GM12878 (cell line): Measurements from ENCODE around the gene SERPINE3. TPM values are rescaled to one million over a fixed set of nuclear protein-coding genes. Genes with fewer than 3 reads are reported as not detected.

Source experiments
- CEBPB ChIP-seq, 2 experiments: fragments of 150-350 bp in 1 of 2; IDR thresholded peaks; 2 replicates each; pipeline ENCODE4 v1.6.1; 2012 to 2014; ENCODE audit warnings: low read depth in 2 of 2, low read length in 2 of 2, borderline replicate concordance in 1 of 2, inconsistent platforms in 1 of 2
- DPF2 ChIP-seq: fragments of 450-650 bp; IDR thresholded peaks from 2 replicates; pipeline ENCODE4 v1.6.1; 2017; ENCODE audit warnings: mild to moderate bottlenecking
- REST ChIP-seq: IDR thresholded peaks from 2 replicates; pipeline ENCODE4 v1.6.1; 2012; ENCODE audit warnings: mild to moderate bottlenecking, low read depth, low read length
- microRNA-seq: library from miRNA; unstranded; fragments of <30 nt; microRNA quantifications from one replicate; pipeline ENCODE4, GENCODE V29; 2018
- polyA plus RNA-seq, 11 experiments: library from polyadenylated mRNA; depleted of rRNA in 4 of 11; unstranded in 6 of 11; stranded (reverse) in 5 of 11; fragments of >200 nt; fragmentation: Nextera tagmentation in 4 of 11; fragmentation: Illumina TruSeq in 1 of 11; extraction: Ambion mirVana in 4 of 11; extraction: Trizol in 1 of 11; gene quantifications; 1 replicate in 1 of 11; 2 replicates in 10 of 11; pipeline versions ENCODE4 v1.2.1 to v1.2.3, GENCODE V29; 2011 to 2016; ENCODE audit warnings: inconsistent platforms in 2 of 11, missing spikeins in 2 of 11, low read depth in 1 of 11
- small RNA-seq: library from RNA; depleted of rRNA; stranded (forward); fragments of <200 nt; gene quantifications from one replicate; pipeline ENCODE3, GENCODE V24; 2014
- total RNA-seq, 4 experiments: library from RNA; depleted of rRNA in 3 of 4; stranded (reverse); fragments of >200 nt in 3 of 4; fragmentation: Illumina TruSeq in 1 of 4; extraction: Trizol in 1 of 4; gene quantifications; 2 replicates each; pipeline versions ENCODE4 v1.2.1 to v1.2.3, GENCODE V29; 2013 to 2021

SERPINE3 gene
- total and polyA plus RNA-seq, 10 of the 15 experiments (the other 5 are each of a cell fraction or from before 2014, with no cell fraction given) = 0.19 TPM; not detected in 9

- no peak for TF ChIP-seq REST
- TF ChIP-seq DPF2 = no peak
- no peak for TF ChIP-seq CEBPB (IDR thresholded peaks at IDR 0.05; ENCODE audit: borderline replicate concordance in 1 of 2, low read depth in 2 of 2, low read length in 2 of 2)
Measured at GRCh38 chr13:51412431-51412830, 72.9 kb downstream of the SERPINE3 start (continued).

Small RNA genes lying within 50 kb of the gene (microRNA-seq; reads per million reads assigned to microRNA genes)
- gene MIR5693 = not detected

Small RNA genes lying within 50 kb of the gene (small RNA-seq; reads per million reads assigned to genes)
- gene MIR5693 = not detected

Other genes with a start within 250 kb of the SERPINE3 start
- not detected in 2 replicates for gene C13orf42, start 228.4 kb upstream of the SERPINE3 start, total RNA-seq (2014; rRNA removed)
- not detected in 2 replicates for gene C13orf42, start 228.4 kb upstream of the SERPINE3 start, total RNA-seq (2014; rRNA removed; fragmentation: Illumina TruSeq; extraction: Trizol)
- not detected in 2 replicates for gene C13orf42, start 228.4 kb upstream of the SERPINE3 start, total RNA-seq (2021)
- not detected in 2 replicates for gene C13orf42, start 228.4 kb upstream of the SERPINE3 start, polyA plus RNA-seq (2011; rRNA removed)
- not detected in 2 replicates for gene C13orf42, start 228.4 kb upstream of the SERPINE3 start, polyA plus RNA-seq (2014; fragmentation: Illumina TruSeq; extraction: Trizol)
- gene C13orf42, start 228.4 kb upstream of the SERPINE3 start, polyA plus RNA-seq (2014; fragmentation: Nextera tagmentation; extraction: Ambion mirVana) = not detected
- gene C13orf42, start 228.4 kb upstream of the SERPINE3 start, polyA plus RNA-seq (2014; rRNA removed) = not detected in 2 replicates
- gene C13orf42, start 228.4 kb upstream of the SERPINE3 start, polyA plus RNA-seq (2016; fragmentation: Nextera tagmentation; extraction: Ambion mirVana) = not detected
- gene FAM124A, start 117.3 kb upstream of the SERPINE3 start, total RNA-seq (2014; rRNA removed) = not detected in 2 replicates
- not detected in 2 replicates for gene FAM124A, start 117.3 kb upstream of the SERPINE3 start, total RNA-seq (2014; rRNA removed; fragmentation: Illumina TruSeq; extraction: Trizol)
- gene FAM124A, start 117.3 kb upstream of the SERPINE3 start, total RNA-seq (2021) = not detected in 2 replicates
- not detected in 2 replicates for gene FAM124A, start 117.3 kb upstream of the SERPINE3 start, polyA plus RNA-seq (2011; rRNA removed)
- not detected in 2 replicates for gene FAM124A, start 117.3 kb upstream of the SERPINE3 start, polyA plus RNA-seq (2014; fragmentation: Illumina TruSeq; extraction: Trizol)
- not detected for gene FAM124A, start 117.3 kb upstream of the SERPINE3 start, polyA plus RNA-seq (2014; fragmentation: Nextera tagmentation; extraction: Ambion mirVana)
- gene FAM124A, start 117.3 kb upstream of the SERPINE3 start, polyA plus RNA-seq (2014; rRNA removed) = not detected in 2 replicates
- not detected for gene FAM124A, start 117.3 kb upstream of the SERPINE3 start, polyA plus RNA-seq (2016; fragmentation: Nextera tagmentation; extraction: Ambion mirVana)
- gene INTS6, start 113.3 kb downstream of the SERPINE3 start, total RNA-seq (2014; rRNA removed) = 37.8 and 44.4 TPM in 2 replicates
- 57.7 and 59.3 TPM in 2 replicates for gene INTS6, start 113.3 kb downstream of the SERPINE3 start, total RNA-seq (2014; rRNA removed; fragmentation: Illumina TruSeq; extraction: Trizol)
- 45.4 and 45.7 TPM in 2 replicates for gene INTS6, start 113.3 kb downstream of the SERPINE3 start, total RNA-seq (2021)
- gene INTS6, start 113.3 kb downstream of the SERPINE3 start, polyA plus RNA-seq (2011; rRNA removed) = 34.1 and 46.8 TPM in 2 replicates
- gene INTS6, start 113.3 kb downstream of the SERPINE3 start, polyA plus RNA-seq (2014; fragmentation: Illumina TruSeq; extraction: Trizol) = 38.6 and 48.2 TPM in 2 replicates
- gene INTS6, start 113.3 kb downstream of the SERPINE3 start, polyA plus RNA-seq (2014; fragmentation: Nextera tagmentation; extraction: Ambion mirVana) = 10 to 100 TPM in 1 of 2 experiments, 1 to 10 TPM in 1; 7.2 to 10.4 TPM
- gene INTS6, start 113.3 kb downstream of the SERPINE3 start, polyA plus RNA-seq (2014; rRNA removed) = 22.1 and 27.6 TPM in 2 replicates
- gene INTS6, start 113.3 kb downstream of the SERPINE3 start, polyA plus RNA-seq (2016; fragmentation: Nextera tagmentation; extraction: Ambion mirVana) = 10 to 100 TPM; 18.9 to 20.3 TPM
- gene WDFY2, start 244.8 kb downstream of the SERPINE3 start, total RNA-seq (2014; rRNA removed) = 7.5 TPM in 2 replicates
- gene WDFY2, start 244.8 kb downstream of the SERPINE3 start, total RNA-seq (2014; rRNA removed; fragmentation: Illumina TruSeq; extraction: Trizol) = 8.5 and 8.9 TPM in 2 replicates
- 11.0 and 13.0 TPM in 2 replicates for gene WDFY2, start 244.8 kb downstream of the SERPINE3 start, total RNA-seq (2021)
- gene WDFY2, start 244.8 kb downstream of the SERPINE3 start, polyA plus RNA-seq (2011; rRNA removed) = 4.6 and 6.5 TPM in 2 replicates
- 7.8 and 9.9 TPM in 2 replicates for gene WDFY2, start 244.8 kb downstream of the SERPINE3 start, polyA plus RNA-seq (2014; fragmentation: Illumina TruSeq; extraction: Trizol)
- 1 to 10 TPM; 2.1 to 2.7 TPM for gene WDFY2, start 244.8 kb downstream of the SERPINE3 start, polyA plus RNA-seq (2014; fragmentation: Nextera tagmentation; extraction: Ambion mirVana)
- 10.0 and 13.5 TPM in 2 replicates for gene WDFY2, start 244.8 kb downstream of the SERPINE3 start, polyA plus RNA-seq (2014; rRNA removed)
- gene WDFY2, start 244.8 kb downstream of the SERPINE3 start, polyA plus RNA-seq (2016; fragmentation: Nextera tagmentation; extraction: Ambion mirVana) = 10 to 100 TPM in 1 of 2 experiments, 1 to 10 TPM in 1; 8.5 to 10.4 TPM